Activated B cell treated with CpG ODN at 0.5 μM for 24 hours (primary cell): ENCODE results near the gene ASB15. TPM values are rescaled to one million over a fixed set of nuclear protein-coding genes. Genes with fewer than 3 reads are reported as not detected.
"Not testable (repeated sequence)": the region's sequence is repeated elsewhere in the genome, so short reads cannot be mapped to it uniquely, and the experiment has no call there.

Experiments used
- ATAC-seq: fragments of 200-7000 bp; cut with Tn5 transposase; one replicate; pipeline ENCODE4 v1.10.0; 2021; ENCODE audit warnings: low read depth, mild to moderate bottlenecking, moderate library complexity
- CTCF ChIA-PET: fragments of 350-600 bp; sonication (Branson Sonifier 250); formaldehyde crosslinking; loops from one replicate; lab custom pipeline; 2021; ENCODE audit warnings: antibody characterized with exemption; lab: Charles Lee
- POLR2A ChIA-PET: fragments of 350-600 bp; sonication (Branson Sonifier 250); formaldehyde crosslinking; loops from one replicate; lab custom pipeline; 2021; ENCODE audit warnings: antibody characterized with exemption; lab: Charles Lee
- DNase-seq: peaks from one replicate; pipeline ENCODE4 v3.0.0; 2022
- H3K27ac Mint-ChIP-seq: one replicate; pipeline ENCODE4 v1.8.0; 2020; ENCODE audit warnings: mixed read lengths
- H3K27me3 Mint-ChIP-seq: one replicate; pipeline ENCODE4 v1.8.0; 2021; ENCODE audit warnings: mixed read lengths
- H3K36me3 Mint-ChIP-seq: one replicate; pipeline ENCODE4 v1.8.0; 2021; ENCODE audit warnings: low read depth, mixed read lengths
- H3K4me1 Mint-ChIP-seq: one replicate; pipeline ENCODE4 v1.8.0; 2021; ENCODE audit warnings: mixed read lengths
- H3K4me3 Mint-ChIP-seq: one replicate; pipeline ENCODE4 v1.8.0; 2020; ENCODE audit warnings: mild to moderate bottlenecking, mixed read lengths
- H3K9me3 Mint-ChIP-seq: one replicate; pipeline ENCODE4 v1.8.0; 2020; ENCODE audit warnings: mixed read lengths
- CTCF ChIP-seq: fragments of 200-600 bp; IDR thresholded peaks from one replicate; pipeline ENCODE4 v1.8.0; 2022; ENCODE audit warnings: antibody characterized with exemption, mild to moderate bottlenecking
- intact Hi-C: fragments of 100-400 bp; cut with micrococcal nuclease; formaldehyde crosslinking; loops from one replicate; pipeline ENCODE4 v1.15.1; 2024
- total RNA-seq: library from RNA; stranded (reverse); gene quantifications from 2 replicates; pipeline ENCODE4 v1.2.3, GENCODE V29; 2022

ASB15 gene
- not detected in 2 replicates for total RNA-seq

DNA sequence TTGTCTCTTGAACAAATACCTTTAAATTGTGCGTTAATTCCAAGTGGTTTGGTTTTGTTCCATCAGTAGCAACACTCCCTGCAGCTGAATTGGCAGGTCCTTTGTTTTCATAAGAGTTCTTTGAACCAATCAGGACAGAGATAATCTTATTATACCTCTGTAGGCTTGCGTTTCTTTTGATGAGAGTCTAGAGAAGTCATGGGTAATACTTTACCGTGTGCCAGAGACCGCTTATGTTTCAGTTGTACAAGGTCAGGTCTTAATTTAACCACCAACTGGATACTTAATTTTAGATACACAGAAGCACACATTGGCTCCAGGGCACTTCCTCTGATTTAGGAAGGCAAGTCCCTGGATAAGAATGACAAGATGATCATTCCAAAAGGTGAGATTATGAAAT is at the start of gene ASB15:
Gene ASB15, plus strand, starts transcription at position 292 of the 400 bp plus-strand sequence. CDS start 12,682 bp downstream, outside the sequence.
- Mint-ChIP-seq H3K4me1 (no peaks in the 10 kb centered on the region), H3K27ac (no peak within 1 kb of the TSS), H3K36me3 (no peaks in the 10 kb centered on the region), H3K4me3 (no peak within 1 kb of the TSS), H3K27me3 (peaks cover 14% of the 10 kb centered on the region), H3K9me3 (no peaks in the 10 kb centered on the region)
- DNase-seq (no peak), ATAC-seq (no peak)
- no peak for TF ChIP-seq CTCF
- ChIA-PET POLR2A (no interaction called here), CTCF (no interaction called here)
- intact Hi-C loops, result no loop called here

GRCh38 chr7:123552134-123552533 is 49.5 kb upstream of the ASB15 start:
- CTCF ChIA-PET, result interaction anchor here (1.0 kb wide), 1 partner anchor 58 kb away, joined by 3 read pairs; no protein-coding TSS in a partner anchor
- H3K4me3 Mint-ChIP-seq, H3K27me3 Mint-ChIP-seq, DNase-seq, POLR2A ChIA-PET, ATAC-seq, intact Hi-C loops, H3K9me3 Mint-ChIP-seq, H3K27ac Mint-ChIP-seq: not testable (repeated sequence)
- H3K36me3 Mint-ChIP-seq, result peaks cover 48% of the 10 kb centered on the region
- peaks cover 13% of the 10 kb centered on the region for H3K4me1 Mint-ChIP-seq

DNA sequence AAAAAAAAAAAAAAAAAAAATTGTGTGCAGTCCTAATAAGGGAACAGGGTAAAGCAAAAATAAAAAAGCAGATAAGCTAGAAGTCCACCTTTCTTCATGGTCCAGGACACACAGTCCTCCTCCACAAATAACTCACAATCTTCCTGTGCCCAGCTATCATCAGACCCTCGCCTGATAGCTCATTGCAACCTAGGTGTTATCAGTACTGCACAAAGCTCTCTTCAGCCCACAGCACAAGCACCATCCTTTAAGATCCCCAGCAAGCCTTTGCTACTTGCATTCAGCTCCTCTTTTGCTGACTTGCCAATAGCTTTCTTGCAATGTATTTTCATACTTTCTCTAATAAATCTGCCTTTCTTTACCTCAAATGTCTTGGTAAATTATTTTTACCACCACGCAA is 49.0 kb upstream of the ASB15 start:
- no peak for ATAC-seq
- Mint-ChIP-seq H3K4me1 (peaks cover 13% of the 10 kb centered on the region), H3K36me3 (peaks cover 43% of the 10 kb centered on the region), H3K9me3 (no peaks in the 10 kb centered on the region), H3K27ac (no peak overlapping the region), H3K27me3 (no peaks in the 10 kb centered on the region), H3K4me3 (no peak overlapping the region)
- no peak for DNase-seq
- no peak for TF ChIP-seq CTCF
- CTCF ChIA-PET, result interaction anchor here (1.0 kb wide), 1 partner anchor 58 kb away, joined by 3 read pairs; no protein-coding TSS in a partner anchor
- POLR2A ChIA-PET, result no interaction called here
- intact Hi-C loops, result no loop called here

GRCh38 chr7:123553159-123553558 is 48.5 kb upstream of the ASB15 start:
- Mint-ChIP-seq H3K4me1 (peaks cover 13% of the 10 kb centered on the region), H3K27ac (no peak overlapping the region), H3K27me3 (no peaks in the 10 kb centered on the region), H3K4me3 (no peak overlapping the region), H3K9me3 (no peaks in the 10 kb centered on the region), H3K36me3 (peaks cover 38% of the 10 kb centered on the region)
- TF ChIP-seq CTCF, result no peak
- DNase-seq (no peak), ATAC-seq (no peak)
- intact Hi-C loops, result no loop called here
- POLR2A ChIA-PET, result no interaction called here
- CTCF ChIA-PET, result interaction anchor here (1.0 kb wide), 1 partner anchor 59 kb away, joined by 3 read pairs; no protein-coding TSS in a partner anchor

DNA sequence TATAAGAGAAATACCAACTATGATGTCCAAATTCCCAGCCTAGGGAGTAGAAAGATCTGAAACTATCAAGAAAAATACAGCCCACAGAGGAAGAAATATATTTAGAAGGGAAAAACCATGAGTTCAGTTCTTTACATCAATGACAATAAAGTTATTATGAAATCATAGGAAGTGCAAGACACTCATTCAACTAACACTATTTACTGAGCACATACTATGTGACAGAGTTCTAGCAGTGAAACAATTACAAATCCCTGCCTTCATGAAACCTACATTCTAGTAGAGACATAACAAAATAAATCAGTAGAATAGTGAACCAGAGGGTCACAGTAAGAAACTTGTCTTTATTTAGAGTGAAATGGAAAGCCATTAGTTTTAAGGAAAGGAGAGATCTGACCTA is 46.1 kb upstream of the ASB15 start:
- H3K9me3 Mint-ChIP-seq, result no peaks in the 10 kb centered on the region
- intact Hi-C loops, result no loop called here
- no peak overlapping the region for H3K27ac Mint-ChIP-seq
- no peak overlapping the region for H3K4me3 Mint-ChIP-seq
- no peak for TF ChIP-seq CTCF
- DNase-seq (no peak), ATAC-seq (no peak)
- H3K4me1 Mint-ChIP-seq, result peaks cover 10% of the 10 kb centered on the region
- ChIA-PET POLR2A (interaction anchor here (1.5 kb wide), 1 partner anchor 193 kb away, joined by 3 read pairs; the partner anchor contains the start of gene WASL), CTCF (interaction anchor here (0.6 kb wide), 1 partner anchor 20 kb away, joined by 3 read pairs; no protein-coding TSS in a partner anchor)
- peaks cover 19% of the 10 kb centered on the region for H3K36me3 Mint-ChIP-seq
- H3K27me3 Mint-ChIP-seq, result peaks cover 4% of the 10 kb centered on the region
